GM12878 (cell line): ENCODE results near the gene TSPEAR. TPM values are rescaled to one million over a fixed set of nuclear protein-coding genes. Genes with fewer than 3 reads are reported as not detected.
"Not testable (repeated sequence)": the region's sequence is repeated elsewhere in the genome, so short reads cannot be mapped to it uniquely, and the experiment has no call there.

Experiments used
- ATAC-seq: fragments of 200-7000 bp; cut with Tn5 transposase; 3 replicates; pipeline ENCODE4 v1.9.1; 2020; ENCODE audit warnings: mild to moderate bottlenecking, moderate library complexity
- BruUV-seq: library from RNA; stranded (reverse); fragments of 400-500 nt; replicated peaks from 2 replicates; lab custom pipeline; 2021; lab: Mats Ljungman, UMichigan
- CTCF ChIA-PET: fragments of 300-600 bp; sonication (Branson Sonifier 250); formaldehyde crosslinking; extraction: SDS; loops from one replicate; lab custom pipeline; 2021; ENCODE audit warnings: inconsistent platforms; lab: Yijun Ruan, JAX
- POLR2A ChIA-PET: fragments of 350-600 bp; formaldehyde crosslinking; extraction: SDS; loops from one replicate; lab custom pipeline; 2021; ENCODE audit warnings: inconsistent platforms; lab: Charles Lee
- RAD21 ChIA-PET: fragments of 300-600 bp; sonication (Branson Sonifier 250); formaldehyde crosslinking; loops from one replicate; lab custom pipeline; 2023; ENCODE audit warnings: antibody characterized with exemption; ENCODE audit not compliant: unreplicated experiment; lab: Charles Lee
- SMC1A ChIA-PET: fragments of 300-600 bp; sonication (Branson Sonifier 250); formaldehyde crosslinking; loops from one replicate; lab custom pipeline; 2023; ENCODE audit not compliant: unreplicated experiment, uncharacterized antibody; lab: Charles Lee
- DNase-seq: peaks from one replicate; pipeline ENCODE4 v3.0.0-alpha.2; 2011; ENCODE audit warnings: low read depth, low spot score
- FAIRE-seq: peaks from 3 replicates; lab custom pipeline; 2011; peaks lifted over from hg19 to GRCh38; lab: Jason Lieb, UNC
- H2AFZ ChIP-seq: 2 replicates; pipeline ENCODE4 v1.6.0; 2011; ENCODE audit warnings: low read depth, low read length, control low read depth; ENCODE audit not compliant: control insufficient read depth
- H3K27ac ChIP-seq: 2 replicates; pipeline ENCODE4 v1.5.1; 2011; ENCODE audit warnings: control low read depth; ENCODE audit not compliant: control insufficient read depth, insufficient read depth
- H3K27me3 ChIP-seq, 2 experiments: replicated peaks in 1 of 2; 2 replicates each; pipeline versions ENCODE4 v1.6.0 to v1.6.1; 2011; ENCODE audit warnings: low read length in 1 of 2; ENCODE audit not compliant: control insufficient read depth in 2 of 2, insufficient read depth in 2 of 2
- H3K36me3 ChIP-seq, 2 experiments: 2 replicates each; pipeline ENCODE4 v1.5.1; 2011; ENCODE audit warnings: low read length in 1 of 2; ENCODE audit not compliant: control insufficient read depth in 2 of 2, insufficient read depth in 2 of 2
- H3K4me1 ChIP-seq: 2 replicates; pipeline ENCODE4 v1.6.1; 2011; ENCODE audit warnings: mild to moderate bottlenecking, low read length, moderate library complexity, mixed read lengths; ENCODE audit not compliant: control insufficient read depth, insufficient read depth
- H3K4me2 ChIP-seq: 2 replicates; pipeline ENCODE4 v1.6.0; 2011; ENCODE audit warnings: control low read depth; ENCODE audit not compliant: control insufficient read depth, insufficient read depth
- H3K4me3 ChIP-seq: fragments of 200-600 bp; sonication (generic); 2 replicates; pipeline ENCODE4 v1.5.1; 2016
- H3K79me2 ChIP-seq: 2 replicates; pipeline ENCODE4 v1.6.0; 2011; ENCODE audit warnings: low read length; ENCODE audit not compliant: control insufficient read depth, insufficient read depth
- H3K9ac ChIP-seq: 2 replicates; pipeline ENCODE4 v1.8.0; 2011; ENCODE audit warnings: low read length, control low read depth, mixed read lengths; ENCODE audit not compliant: control insufficient read depth, insufficient read depth
- H3K9me3 ChIP-seq: replicated peaks from 3 replicates; pipeline ENCODE4 v1.5.1; 2011; ENCODE audit warnings: mild to moderate bottlenecking, low read length; ENCODE audit not compliant: control insufficient read depth, insufficient read depth
- H4K20me1 ChIP-seq: 2 replicates; pipeline ENCODE4 v1.6.0; 2011; ENCODE audit not compliant: control insufficient read depth, insufficient read depth
- WGBS: methylation state at CpG from one replicate; pipeline ENCODE4 v1.1.6; 2016; ENCODE audit warnings: low lambda C conversion rate; ENCODE audit not compliant: insufficient replicate concordance, insufficient coverage; ENCODE audit errors: missing lambda C conversion rate; 5-methylcytosine and 5-hydroxymethylcytosine counted together
- in situ Hi-C: fragments of 300-500 bp; cut with MboI; formaldehyde crosslinking; loops from 9 replicates; pipeline ENCODE4 v1.14.3; 2018; ENCODE audit warnings: mixed read lengths
- intact Hi-C: fragments of 100-400 bp; cut with micrococcal nuclease; formaldehyde crosslinking; loops from one replicate; pipeline ENCODE4 v1.14.2; 2022; ENCODE audit not compliant: unreplicated experiment
- polyA plus RNA-seq, 11 experiments: library from polyadenylated mRNA; depleted of rRNA in 4 of 11; unstranded in 6 of 11; stranded (reverse) in 5 of 11; fragments of >200 nt; fragmentation: Nextera tagmentation in 4 of 11; fragmentation: Illumina TruSeq in 1 of 11; extraction: Ambion mirVana in 4 of 11; extraction: Trizol in 1 of 11; gene quantifications; 1 replicate in 1 of 11; 2 replicates in 10 of 11; pipeline versions ENCODE4 v1.2.1 to v1.2.3, GENCODE V29; 2011 to 2016; ENCODE audit warnings: inconsistent platforms in 2 of 11, missing spikeins in 2 of 11, low read depth in 1 of 11
- total RNA-seq, 4 experiments: library from RNA; depleted of rRNA in 3 of 4; stranded (reverse); fragments of >200 nt in 3 of 4; fragmentation: Illumina TruSeq in 1 of 4; extraction: Trizol in 1 of 4; gene quantifications; 2 replicates each; pipeline versions ENCODE4 v1.2.1 to v1.2.3, GENCODE V29; 2013 to 2021
- TF ChIP-seq, protein P1 (sequence below): fragments of 150-350 bp; IDR thresholded peaks from 2 replicates; pipeline ENCODE4 v1.6.1; 2014; ENCODE audit warnings: mild to moderate bottlenecking, low read depth, low read length
- TF ChIP-seq, protein P2 (sequence below): IDR thresholded peaks from 2 replicates; pipeline ENCODE4 v1.6.1; 2012; ENCODE audit warnings: low read depth, low read length, improper control_type of control experiment

TSPEAR gene
- total and polyA plus RNA-seq, 10 of the 15 experiments (the other 5 are each of a cell fraction or from before 2014, with no cell fraction given): not detected

DNA sequence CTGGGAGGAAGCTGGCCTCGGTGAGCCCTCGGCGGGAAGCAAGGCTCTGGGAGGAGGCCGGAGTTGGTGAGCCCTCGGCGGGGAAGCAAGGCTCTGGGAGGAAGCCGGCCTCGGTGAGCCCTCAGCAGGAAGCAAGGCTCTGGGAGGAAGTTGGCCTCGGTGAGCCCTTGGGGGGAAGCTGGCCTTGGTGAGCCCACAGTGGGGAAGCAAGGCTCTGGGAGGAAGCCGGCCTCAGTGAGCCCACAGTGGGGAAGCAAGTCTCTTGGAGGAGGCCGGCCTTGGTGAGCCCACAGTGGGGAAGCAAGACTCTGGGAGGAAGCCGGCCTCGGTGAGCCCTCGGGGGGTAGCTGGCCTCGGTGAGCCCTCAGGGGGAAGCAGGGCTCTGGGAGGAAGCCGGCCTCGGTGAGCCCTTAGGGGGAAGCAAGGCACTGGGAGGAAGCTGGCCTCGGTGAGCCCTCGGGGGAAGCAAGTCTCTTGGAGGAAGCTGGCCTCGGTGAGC lies 207.4 kb downstream of the TSPEAR start:
- no peak overlapping the region for H2AFZ ChIP-seq
- intact Hi-C loops (no loop called here), in situ Hi-C loops (no loop called here)
- no peaks in the 10 kb centered on the region; a peak in 1 of 4 replicates for H3K27me3 ChIP-seq
- no peaks in the 10 kb centered on the region for H3K79me2 ChIP-seq
- WGBS: 17% methylated on average over 18 of the region's 20 CpGs
- H3K9me3 ChIP-seq: no peaks in the 10 kb centered on the region
- no peak overlapping the region for H3K27ac ChIP-seq
- no peaks in the 10 kb centered on the region for H3K36me3 ChIP-seq
- no peak for ATAC-seq
- no TSS peak for BruUV-seq
- no peak for FAIRE-seq
- RAD21 ChIA-PET: no interaction called here
- SMC1A ChIA-PET: interaction anchor here (0.8 kb wide), 1 partner anchor 290 kb away, joined by 3 read pairs; no protein-coding TSS in a partner anchor
- no peak overlapping the region for H3K4me2 ChIP-seq
- H4K20me1 ChIP-seq: no peaks in the 10 kb centered on the region
- DNase-seq: no peak
- TF ChIP-seq, protein P1, sequence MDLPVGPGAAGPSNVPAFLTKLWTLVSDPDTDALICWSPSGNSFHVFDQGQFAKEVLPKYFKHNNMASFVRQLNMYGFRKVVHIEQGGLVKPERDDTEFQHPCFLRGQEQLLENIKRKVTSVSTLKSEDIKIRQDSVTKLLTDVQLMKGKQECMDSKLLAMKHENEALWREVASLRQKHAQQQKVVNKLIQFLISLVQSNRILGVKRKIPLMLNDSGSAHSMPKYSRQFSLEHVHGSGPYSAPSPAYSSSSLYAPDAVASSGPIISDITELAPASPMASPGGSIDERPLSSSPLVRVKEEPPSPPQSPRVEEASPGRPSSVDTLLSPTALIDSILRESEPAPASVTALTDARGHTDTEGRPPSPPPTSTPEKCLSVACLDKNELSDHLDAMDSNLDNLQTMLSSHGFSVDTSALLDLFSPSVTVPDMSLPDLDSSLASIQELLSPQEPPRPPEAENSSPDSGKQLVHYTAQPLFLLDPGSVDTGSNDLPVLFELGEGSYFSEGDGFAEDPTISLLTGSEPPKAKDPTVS: no peak
- TF ChIP-seq, protein P2, sequence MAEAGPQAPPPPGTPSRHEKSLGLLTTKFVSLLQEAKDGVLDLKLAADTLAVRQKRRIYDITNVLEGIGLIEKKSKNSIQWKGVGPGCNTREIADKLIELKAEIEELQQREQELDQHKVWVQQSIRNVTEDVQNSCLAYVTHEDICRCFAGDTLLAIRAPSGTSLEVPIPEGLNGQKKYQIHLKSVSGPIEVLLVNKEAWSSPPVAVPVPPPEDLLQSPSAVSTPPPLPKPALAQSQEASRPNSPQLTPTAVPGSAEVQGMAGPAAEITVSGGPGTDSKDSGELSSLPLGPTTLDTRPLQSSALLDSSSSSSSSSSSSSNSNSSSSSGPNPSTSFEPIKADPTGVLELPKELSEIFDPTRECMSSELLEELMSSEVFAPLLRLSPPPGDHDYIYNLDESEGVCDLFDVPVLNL: no peak
- H3K4me3 ChIP-seq: no peak overlapping the region
- H3K4me1 ChIP-seq: no peaks in the 10 kb centered on the region
- CTCF ChIA-PET: no interaction called here
- no peak overlapping the region for H3K9ac ChIP-seq
- POLR2A ChIA-PET: interaction anchor here (0.6 kb wide), 1 partner anchor 173 kb away, joined by 3 read pairs; no protein-coding TSS in a partner anchor

DNA sequence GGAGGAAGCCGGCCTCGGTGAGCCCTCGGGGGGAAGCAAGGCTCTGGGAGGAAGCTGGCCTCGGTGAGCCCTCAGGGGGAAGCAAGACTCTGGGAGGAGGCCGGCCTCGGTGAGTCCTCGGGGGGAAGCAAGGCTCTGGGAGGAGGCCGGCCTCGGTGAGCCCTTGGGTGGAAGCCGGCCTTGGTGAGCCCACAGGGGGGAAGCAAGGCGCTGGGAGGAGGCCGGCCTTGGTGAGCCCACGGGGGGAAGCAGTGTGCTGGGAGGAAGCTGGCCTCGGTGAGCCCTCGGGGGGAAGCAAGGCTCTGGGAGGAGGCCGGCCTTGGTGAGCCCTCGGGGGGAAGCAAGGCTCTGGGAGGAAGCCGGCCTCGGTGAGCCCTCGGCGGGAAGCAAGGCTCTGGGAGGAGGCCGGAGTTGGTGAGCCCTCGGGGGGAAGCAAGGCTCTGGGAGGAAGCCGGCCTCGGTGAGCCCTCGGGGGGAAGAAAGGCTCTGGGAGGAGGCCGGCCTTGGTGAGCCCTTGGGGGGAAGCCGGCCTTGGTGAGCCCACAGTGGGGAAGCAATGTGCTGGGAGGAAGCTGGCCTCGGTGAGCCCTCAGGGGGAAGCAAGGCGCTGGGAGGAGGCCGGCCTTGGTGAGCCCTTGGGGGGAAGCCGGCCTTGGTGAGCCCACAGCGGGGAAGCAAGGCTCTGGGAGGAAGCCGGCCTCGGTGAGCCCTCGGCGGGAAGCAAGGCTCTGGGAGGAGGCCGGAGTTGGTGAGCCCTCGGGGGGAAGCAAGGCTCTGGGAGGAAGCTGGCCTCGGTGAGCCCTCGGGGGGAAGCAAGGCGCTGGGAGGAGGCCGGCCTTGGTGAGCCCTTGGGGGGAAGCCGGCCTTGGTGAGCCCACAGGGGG lies 208.1 kb downstream of the TSPEAR start:
- RAD21 ChIA-PET, H3K4me1 ChIP-seq, ATAC-seq, intact Hi-C loops, H2AFZ ChIP-seq, H3K4me2 ChIP-seq, H3K9ac ChIP-seq, H3K9me3 ChIP-seq, BruUV-seq, H4K20me1 ChIP-seq, H3K79me2 ChIP-seq, H3K27me3 ChIP-seq, H3K36me3 ChIP-seq, FAIRE-seq, H3K27ac ChIP-seq, in situ Hi-C loops, DNase-seq, H3K4me3 ChIP-seq: not testable (repeated sequence)
- SMC1A ChIA-PET: interaction anchor here (0.8 kb wide), 1 partner anchor 290 kb away, joined by 3 read pairs; no protein-coding TSS in a partner anchor
- CTCF ChIA-PET: interaction anchor here (0.9 kb wide), 1 partner anchor 272 kb away, joined by 3 read pairs; no protein-coding TSS in a partner anchor
- POLR2A ChIA-PET: interaction anchor here (0.6 kb wide), 1 partner anchor 172 kb away, joined by 3 read pairs; no protein-coding TSS in a partner anchor
- 60% methylated on average over 40 of the region's 44 CpGs for WGBS
